Prostate gland (tissue), 2 donors: ENCODE measurements around the gene IL4.

Source experiments
- POLR2A ChIP-seq: fragments of 450-650 bp; IDR thresholded peaks from one replicate; pipeline ENCODE4 v1.6.1; 2016; ENCODE audit warnings: antibody characterized with exemption, mild to moderate bottlenecking
- TF ChIP-seq, protein P1 (sequence below), 4 experiments: fragments of 200-600 bp in 2 of 4; fragments of 450-650 bp in 2 of 4; sonication (generic) in 2 of 4; IDR thresholded peaks; 1 replicate in 3 of 4; 2 replicates in 1 of 4; pipeline ENCODE4 v1.5.1; 2016 to 2019; ENCODE audit warnings: antibody characterized with exemption in 4 of 4, mild to moderate bottlenecking in 2 of 4, moderate library complexity in 2 of 4

DNA sequence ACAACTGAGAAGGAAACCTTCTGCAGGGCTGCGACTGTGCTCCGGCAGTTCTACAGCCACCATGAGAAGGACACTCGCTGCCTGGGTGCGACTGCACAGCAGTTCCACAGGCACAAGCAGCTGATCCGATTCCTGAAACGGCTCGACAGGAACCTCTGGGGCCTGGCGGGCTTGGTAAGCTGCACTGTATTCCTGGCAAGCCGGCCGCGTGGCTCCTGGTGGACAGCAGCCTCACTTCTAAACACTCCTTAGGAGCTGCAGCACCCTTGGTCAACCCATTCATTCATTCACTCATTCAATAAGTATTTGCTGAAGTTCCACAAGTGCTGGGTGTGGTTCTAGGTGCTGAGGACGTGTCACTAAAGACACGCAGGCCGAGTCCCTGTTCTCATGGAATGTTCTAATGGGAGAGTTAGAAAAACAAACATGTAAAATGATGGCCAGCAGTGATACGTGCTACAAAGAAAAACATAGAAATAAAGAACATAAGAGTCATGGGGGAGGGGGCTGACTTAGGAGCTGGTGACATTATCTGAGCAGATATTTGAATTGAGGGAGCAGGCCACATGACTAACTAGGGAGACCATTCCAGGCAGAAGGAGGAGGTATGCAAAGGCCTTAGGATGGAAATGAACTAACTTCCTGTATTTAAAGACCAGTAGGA, 6.1 kb downstream of the IL4 start:
- TF ChIP-seq, protein P1, sequence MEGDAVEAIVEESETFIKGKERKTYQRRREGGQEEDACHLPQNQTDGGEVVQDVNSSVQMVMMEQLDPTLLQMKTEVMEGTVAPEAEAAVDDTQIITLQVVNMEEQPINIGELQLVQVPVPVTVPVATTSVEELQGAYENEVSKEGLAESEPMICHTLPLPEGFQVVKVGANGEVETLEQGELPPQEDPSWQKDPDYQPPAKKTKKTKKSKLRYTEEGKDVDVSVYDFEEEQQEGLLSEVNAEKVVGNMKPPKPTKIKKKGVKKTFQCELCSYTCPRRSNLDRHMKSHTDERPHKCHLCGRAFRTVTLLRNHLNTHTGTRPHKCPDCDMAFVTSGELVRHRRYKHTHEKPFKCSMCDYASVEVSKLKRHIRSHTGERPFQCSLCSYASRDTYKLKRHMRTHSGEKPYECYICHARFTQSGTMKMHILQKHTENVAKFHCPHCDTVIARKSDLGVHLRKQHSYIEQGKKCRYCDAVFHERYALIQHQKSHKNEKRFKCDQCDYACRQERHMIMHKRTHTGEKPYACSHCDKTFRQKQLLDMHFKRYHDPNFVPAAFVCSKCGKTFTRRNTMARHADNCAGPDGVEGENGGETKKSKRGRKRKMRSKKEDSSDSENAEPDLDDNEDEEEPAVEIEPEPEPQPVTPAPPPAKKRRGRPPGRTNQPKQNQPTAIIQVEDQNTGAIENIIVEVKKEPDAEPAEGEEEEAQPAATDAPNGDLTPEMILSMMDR (IDR thresholded peaks at IDR 0.05), result no peak
- no peak for TF ChIP-seq POLR2A
